Heart left ventricle (tissue), 16 donors: ENCODE data around the gene CADPS2. TPM values are rescaled to one million over a fixed set of nuclear protein-coding genes. Genes with fewer than 3 reads are reported as not detected.

ENCODE experiments used
- ATAC-seq, 4 donors: fragments of 200-7000 bp; cut with Tn5 transposase; one replicate each; pipeline ENCODE4 v1.9.1; 2020 to 2022; ENCODE audit warnings: moderate library complexity in 4 of 4, mild to moderate bottlenecking in 3 of 4, moderate number of reproducible peaks in 1 of 4
- DNase-seq, 5 donors: peaks; one replicate each; pipeline ENCODE4 v3.0.0-alpha.2; 2020
- H3K27ac ChIP-seq, 12 donors: fragments of 200-600 bp; sonication (generic) in 4 of 12; one replicate each; pipeline versions ENCODE4 v1.5.0 to v1.8.0; 2016 to 2022; ENCODE audit warnings: mild to moderate bottlenecking in 2 of 12
- H3K27me3 ChIP-seq, 9 donors: fragments of 200-600 bp; sonication (generic) in 2 of 9; one replicate each; pipeline versions ENCODE4 v1.5.1 to v1.8.0; 2016 to 2022; ENCODE audit warnings: mild to moderate bottlenecking in 3 of 9
- H3K36me3 ChIP-seq, 9 donors: fragments of 200-600 bp; sonication (generic) in 2 of 9; one replicate each; pipeline versions ENCODE4 v1.5.0 to v1.8.0; 2018 to 2022; ENCODE audit warnings: mild to moderate bottlenecking in 2 of 9
- H3K4me1 ChIP-seq, 12 donors: fragments of 200-600 bp; sonication (generic) in 4 of 12; one replicate each; pipeline versions ENCODE4 v1.5.0 to v1.8.0; 2016 to 2022; ENCODE audit warnings: mild to moderate bottlenecking in 3 of 12
- H3K4me3 ChIP-seq, 12 donors: fragments of 200-600 bp; sonication (generic) in 4 of 12; one replicate each; pipeline versions ENCODE4 v1.5.0 to v1.8.0; 2017 to 2022; ENCODE audit warnings: mild to moderate bottlenecking in 9 of 12, moderate library complexity in 4 of 12
- H3K9me3 ChIP-seq, 12 donors: fragments of 200-600 bp; sonication (generic) in 4 of 12; one replicate each; pipeline versions ENCODE4 v1.5.0 to v1.8.0; 2016 to 2022; ENCODE audit warnings: mild to moderate bottlenecking in 1 of 12
- CTCF ChIP-seq, 12 donors: fragments of 200-600 bp; sonication (generic) in 4 of 12; IDR thresholded peaks; one replicate each; pipeline versions ENCODE4 v1.5.0 to v1.8.0; 2018 to 2022; ENCODE audit warnings: antibody characterized with exemption in 12 of 12, mild to moderate bottlenecking in 5 of 12
- POLR2A ChIP-seq, 2 donors: fragments of 450-650 bp; IDR thresholded peaks; one replicate each; pipeline ENCODE4 v1.6.1; 2017; ENCODE audit warnings: antibody characterized with exemption in 2 of 2, mild to moderate bottlenecking in 2 of 2, moderate library complexity in 2 of 2
- WGBS, 4 donors: extraction: QIAGEN DNeasy Blood & Tissue Kit in 2 of 4; methylation state at CpG; one replicate each; pipeline versions ENCODE4 v1.1.5 to v1.1.7; 2013 to 2018; 5-methylcytosine and 5-hydroxymethylcytosine counted together
- intact Hi-C, 10 donors: fragments of 100-400 bp; cut with DNase I; formaldehyde crosslinking; loops; one replicate each; pipeline versions ENCODE4 v1.11.1 to v1.14.2; 2022
- polyA plus RNA-seq, 2 donors: library from polyadenylated mRNA; stranded (reverse); fragments of 200-250 nt; gene quantifications; one replicate each; pipeline ENCODE4 v1.2.3, GENCODE V29; 2013
- total RNA-seq, 9 donors: library from RNA; depleted of rRNA in 2 of 9; stranded (reverse); fragments of >200 nt in 2 of 9; fragmentation: NEBNext Ultra II Directional in 3 of 9; extraction: Animal tissue kit (Norgen Biotek cat#: 25700) in 3 of 9; gene quantifications; one replicate each; pipeline versions ENCODE4 v1.1.0 to v1.2.4, GENCODE V29; 2016 to 2023
- donor health status: ischemic (EF 13 %, LVEDD 7.1; RV severe dilation, severe dysfunction).
- donor health status: healthy with polysubstance abuse.
- donor health status: DM: no; HTN: yes; CAD: no.
- donor health status: DM: no; HTN: no; CAD: no.
- donor health status: ischemic (EF 25% LVEDD 6.9; RV normal size, moderate dysfunction).
- donor health status: ischemic (EF 25% LVEDD 5.7; RV mildly dilated, moderate dysfunction).
- donor health status: healthy.
- donor health status: DM: yes; HTN: yes; CAD: no.
- donor health status: ischemic (EF 35%, LVEDD 5.7; RV mildly dilated, moderate dysfunction).
- donor health status: nonischemic (EF 11% LVEDD 7.7; RV severe dilation, severe dysfunction).
- donor health status: DM: yes; HTN: yes; CAD: no.
- donor health status: PGD.
- donor health status: ischemic (EF 29% LVEDD 5.4; RV normal size, mild dysfunction).
- donor health status: nonischemic (EF 23%, LVEDD 6.1; RV moderate dilation, normal function).

CADPS2 gene
- total and polyA plus RNA-seq, 11 donors: 6.5 to 29.0 (median 10.3) TPM

DNA sequence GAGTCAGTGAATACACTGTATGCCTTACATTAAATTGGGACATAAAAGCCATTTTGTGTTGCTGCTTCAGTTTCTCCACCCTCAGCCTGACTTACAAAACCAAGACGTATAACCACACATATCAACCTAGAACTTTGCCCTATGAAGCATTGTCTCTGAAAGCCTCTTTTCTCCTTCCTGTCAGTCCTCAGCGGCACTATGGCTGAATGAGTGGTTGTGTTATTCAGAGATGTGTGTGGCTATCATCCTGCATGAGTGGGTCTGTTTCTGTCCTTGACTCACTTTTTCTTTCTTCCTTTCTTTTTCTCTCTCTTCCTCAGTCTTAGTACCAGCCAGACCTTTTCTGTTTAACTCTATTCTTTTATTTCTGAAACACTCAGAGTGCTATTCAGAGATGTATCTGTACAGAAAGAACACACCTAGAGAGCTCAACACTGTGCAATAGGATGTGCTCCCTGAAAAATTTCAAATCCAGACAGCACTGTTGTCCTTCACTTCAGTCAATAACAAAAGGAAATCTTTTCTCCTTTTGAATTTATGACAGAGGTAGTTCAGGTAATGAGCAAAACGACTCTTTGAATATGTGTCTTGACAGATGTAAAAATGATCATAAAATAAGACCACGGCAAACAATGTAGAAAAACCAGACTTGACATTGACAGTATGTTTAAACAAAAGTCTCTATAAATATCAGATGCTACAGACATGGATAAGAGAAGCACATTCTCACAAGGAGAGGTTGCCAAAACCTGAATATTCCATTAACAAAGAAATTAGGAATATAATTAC, 418.4 kb downstream of the CADPS2 start:
- DNase-seq (no peak), ATAC-seq (no peak)
- no peaks in the 10 kb centered on the region for H3K9me3 ChIP-seq
- H3K27me3 ChIP-seq: no peaks in the 10 kb centered on the region
- H3K4me1 ChIP-seq: no peaks in the 10 kb centered on the region
- no peak overlapping the region for H3K4me3 ChIP-seq
- TF ChIP-seq POLR2A (IDR thresholded peaks at IDR 0.05) (no peak), CTCF (IDR thresholded peaks at IDR 0.05) (no peak)
- WGBS, 4 donors: 71 to 80% (median 74%) methylated on average over 4 of the region's 4 CpGs
- intact Hi-C loops: no loop called here
- peaks cover 0 to 10% (median 0%) of the 10 kb centered on the region in 9 donors for H3K36me3 ChIP-seq
- no peak overlapping the region for H3K27ac ChIP-seq

GRCh38 chr7:122465296-122465695, 421.0 kb downstream of the CADPS2 start:
- DNase-seq (no peak), ATAC-seq (no peak)
- Histone ChIP-seq H3K9me3 (no peaks in the 10 kb centered on the region), H3K4me3 (no peak overlapping the region), H3K36me3 (peaks cover 0 to 3% (median 0%) of the 10 kb centered on the region in 9 donors), H3K27me3 (no peaks in the 10 kb centered on the region), H3K4me1 (no peaks in the 10 kb centered on the region), H3K27ac (no peak overlapping the region)
- 94 to 95% (median 95%) methylated on average over 7 of the region's 7 CpGs for WGBS, 4 donors
- intact Hi-C loops: no loop called here
- TF ChIP-seq POLR2A (IDR thresholded peaks at IDR 0.05) (no peak), CTCF (IDR thresholded peaks at IDR 0.05) (no peak)

- peaks cover 0 to 2% (median 0%) of the 10 kb centered on the region in 9 donors for H3K36me3 ChIP-seq
- H3K4me1 ChIP-seq: no peaks in the 10 kb centered on the region
- no peak overlapping the region for H3K27ac ChIP-seq
- no peak overlapping the region for H3K4me3 ChIP-seq
- intact Hi-C loops: no loop called here
- DNase-seq (no peak), ATAC-seq (no peak)
- WGBS, 4 donors: 45 to 76% (median 53%) methylated on average over 1 of the region's 1 CpG
- TF ChIP-seq CTCF (IDR thresholded peaks at IDR 0.05) (no peak), POLR2A (IDR thresholded peaks at IDR 0.05) (no peak)
- no peaks in the 10 kb centered on the region for H3K9me3 ChIP-seq
- no peaks in the 10 kb centered on the region for H3K27me3 ChIP-seq
These were observed 422.6 kb downstream of the CADPS2 start for GRCh38 chr7:122463631-122464030.

GRCh38 chr7:122460936-122461335, 425.3 kb downstream of the CADPS2 start:
- WGBS, 4 donors: 57 to 77% (median 67%) methylated on average over 2 of the region's 2 CpGs
- no peaks in the 10 kb centered on the region for H3K4me1 ChIP-seq
- no peaks in the 10 kb centered on the region for H3K9me3 ChIP-seq
- DNase-seq: no peak
- ATAC-seq: no peak
- no peak for TF ChIP-seq CTCF (IDR thresholded peaks at IDR 0.05)
- no peak for TF ChIP-seq POLR2A (IDR thresholded peaks at IDR 0.05)
- no peak overlapping the region for H3K27ac ChIP-seq
- H3K4me3 ChIP-seq: no peak overlapping the region
- H3K36me3 ChIP-seq: no peaks in the 10 kb centered on the region
- H3K27me3 ChIP-seq: no peaks in the 10 kb centered on the region
- intact Hi-C loops: no loop called here
